OCI-LY1 (cell line): ENCODE results near the gene TTPAL.

ENCODE experiments used
- H2AFZ ChIP-seq: fragments of 200-600 bp; sonication (generic), shearing (Covaris generic); 2 replicates; pipeline ENCODE4 v1.6.0; 2014; ENCODE audit warnings: antibody characterized with exemption, mild to moderate bottlenecking, low read length
- H3F3A ChIP-seq: fragments of 200-600 bp; sonication (generic), shearing (Covaris generic); 2 replicates; pipeline ENCODE4 v1.6.0; 2014; ENCODE audit warnings: mild to moderate bottlenecking, antibody characterized with exemption, low read length, moderate library complexity; ENCODE audit not compliant: insufficient read depth
- H3K27ac ChIP-seq: fragments of 200-600 bp; sonication (generic); 2 replicates; pipeline ENCODE4 v1.5.1; 2014; ENCODE audit warnings: low read length, mixed run types, mild to moderate bottlenecking, low read depth; ENCODE audit not compliant: poor library complexity, severe bottlenecking
- H3K27me3 ChIP-seq: fragments of 200-600 bp; sonication (generic); 2 replicates; pipeline ENCODE4 v1.6.0; 2014; ENCODE audit warnings: antibody characterized with exemption, mild to moderate bottlenecking, low read length, moderate library complexity; ENCODE audit not compliant: insufficient read depth
- H3K36me3 ChIP-seq: fragments of 200-600 bp; sonication (generic); 2 replicates; pipeline ENCODE4 v1.6.1; 2014; ENCODE audit warnings: mild to moderate bottlenecking, antibody characterized with exemption, low read length, moderate library complexity, mixed read lengths; ENCODE audit not compliant: insufficient read depth
- H3K4me1 ChIP-seq: fragments of 200-600 bp; sonication (generic); 2 replicates; pipeline ENCODE4 v1.5.1; 2014; ENCODE audit warnings: mild to moderate bottlenecking, low read length, moderate library complexity; ENCODE audit not compliant: insufficient read depth, severe bottlenecking
- H3K4me2 ChIP-seq: fragments of 200-600 bp; sonication (generic), shearing (Covaris generic); 2 replicates; pipeline ENCODE4 v1.6.1; 2014; ENCODE audit warnings: low read length
- H3K4me3 ChIP-seq: fragments of 200-600 bp; sonication (generic); 2 replicates; pipeline ENCODE4 v1.5.1; 2014; ENCODE audit warnings: low read length, low read depth, mild to moderate bottlenecking, mixed read lengths; ENCODE audit not compliant: poor library complexity, severe bottlenecking
- H3K79me2 ChIP-seq: fragments of 200-600 bp; shearing (Covaris generic); 2 replicates; pipeline ENCODE4 v1.6.1; 2016; ENCODE audit warnings: mixed run types, low read length, mixed read lengths; ENCODE audit not compliant: insufficient read depth
- H3K9ac ChIP-seq: fragments of 200-600 bp; sonication (generic), shearing (Covaris generic); 2 replicates; pipeline ENCODE4 v1.6.1; 2014; ENCODE audit warnings: mild to moderate bottlenecking, low read length, mixed read lengths
- H3K9me2 ChIP-seq: fragments of 200-600 bp; sonication (generic), shearing (Covaris generic); 2 replicates; pipeline ENCODE4 v1.6.1; 2014; ENCODE audit warnings: low read depth, mild to moderate bottlenecking, low read length, mixed read lengths
- H3K9me3 ChIP-seq: fragments of 200-600 bp; shearing (Covaris generic); 2 replicates; pipeline ENCODE4 v1.6.1; 2014; ENCODE audit warnings: low read length, mixed read lengths
- H4K20me1 ChIP-seq: fragments of 200-600 bp; sonication (generic), shearing (Covaris generic); 2 replicates; pipeline ENCODE4 v1.6.0; 2016; ENCODE audit warnings: mild to moderate bottlenecking, low read length; ENCODE audit not compliant: insufficient read depth
- EZH2 ChIP-seq: fragments of 200-600 bp; sonication (generic), shearing (Covaris generic); IDR thresholded peaks from 2 replicates; pipeline ENCODE4 v1.8.0; 2017; ENCODE audit warnings: borderline replicate concordance, mixed run types, mild to moderate bottlenecking, antibody characterized with exemption, low read length, moderate library complexity, mixed read lengths
- TF ChIP-seq, protein P1 (sequence below): fragments of 200-600 bp; sonication (generic), shearing (Covaris generic); IDR thresholded peaks from 2 replicates; pipeline ENCODE4 v1.5.1; 2017; ENCODE audit warnings: mild to moderate bottlenecking, antibody characterized with exemption, low read length, moderate library complexity, mixed read lengths

TTPAL gene

DNA sequence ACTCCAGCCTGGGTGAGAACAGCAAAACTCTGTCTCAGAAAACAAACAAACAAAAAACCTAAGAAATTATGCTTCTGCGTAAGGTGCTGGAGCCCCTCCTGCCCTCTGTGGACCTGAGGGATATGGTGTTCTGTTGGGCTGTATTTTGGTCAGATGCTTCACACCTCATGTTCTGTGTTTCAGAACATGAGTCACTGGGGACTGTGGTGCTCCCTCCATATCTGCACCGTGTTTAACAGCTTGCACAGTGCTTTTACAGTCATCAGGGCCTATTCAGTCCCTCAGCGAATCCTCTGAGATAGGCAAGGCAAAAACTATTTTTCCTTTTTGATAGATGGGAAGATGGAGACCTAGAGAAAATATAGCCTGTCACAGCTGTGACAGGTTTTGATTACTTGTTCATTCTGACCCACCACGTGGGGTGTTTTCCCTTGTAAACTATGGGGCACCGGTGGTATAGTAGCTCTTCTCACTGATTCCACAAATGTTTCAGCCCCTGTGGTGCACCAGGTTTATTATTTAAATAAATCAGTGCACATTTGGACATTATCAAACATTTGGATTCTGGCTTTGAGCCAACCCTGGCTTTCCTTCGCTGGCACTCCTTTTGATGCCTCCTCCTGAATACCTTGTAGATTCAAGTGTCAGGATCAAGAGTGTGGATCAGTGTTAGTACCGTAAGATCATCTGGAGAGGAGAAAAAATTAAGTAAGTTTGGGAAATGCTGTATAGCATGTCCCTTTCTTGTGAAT is 9.6 kb downstream of the TTPAL start:
- H3K36me3 ChIP-seq, result peaks cover 96% of the 10 kb centered on the region
- peaks cover under 1% of the 10 kb centered on the region for H3K4me1 ChIP-seq
- H3K79me2 ChIP-seq, result no peaks in the 10 kb centered on the region
- no peaks in the 10 kb centered on the region for H3K9me3 ChIP-seq
- H4K20me1 ChIP-seq, result no peaks in the 10 kb centered on the region
- no peaks in the 10 kb centered on the region for H3K27me3 ChIP-seq
- no peak overlapping the region for H3K9ac ChIP-seq
- TF ChIP-seq EZH2, result no peak
- TF ChIP-seq, protein P1, sequence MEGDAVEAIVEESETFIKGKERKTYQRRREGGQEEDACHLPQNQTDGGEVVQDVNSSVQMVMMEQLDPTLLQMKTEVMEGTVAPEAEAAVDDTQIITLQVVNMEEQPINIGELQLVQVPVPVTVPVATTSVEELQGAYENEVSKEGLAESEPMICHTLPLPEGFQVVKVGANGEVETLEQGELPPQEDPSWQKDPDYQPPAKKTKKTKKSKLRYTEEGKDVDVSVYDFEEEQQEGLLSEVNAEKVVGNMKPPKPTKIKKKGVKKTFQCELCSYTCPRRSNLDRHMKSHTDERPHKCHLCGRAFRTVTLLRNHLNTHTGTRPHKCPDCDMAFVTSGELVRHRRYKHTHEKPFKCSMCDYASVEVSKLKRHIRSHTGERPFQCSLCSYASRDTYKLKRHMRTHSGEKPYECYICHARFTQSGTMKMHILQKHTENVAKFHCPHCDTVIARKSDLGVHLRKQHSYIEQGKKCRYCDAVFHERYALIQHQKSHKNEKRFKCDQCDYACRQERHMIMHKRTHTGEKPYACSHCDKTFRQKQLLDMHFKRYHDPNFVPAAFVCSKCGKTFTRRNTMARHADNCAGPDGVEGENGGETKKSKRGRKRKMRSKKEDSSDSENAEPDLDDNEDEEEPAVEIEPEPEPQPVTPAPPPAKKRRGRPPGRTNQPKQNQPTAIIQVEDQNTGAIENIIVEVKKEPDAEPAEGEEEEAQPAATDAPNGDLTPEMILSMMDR, result no peak
- H3K27ac ChIP-seq, result no peak overlapping the region
- no peak overlapping the region for H3K4me3 ChIP-seq
- H3K9me2 ChIP-seq, result no peaks in the 10 kb centered on the region
- no peak overlapping the region for H2AFZ ChIP-seq
- H3K4me2 ChIP-seq, result no peak overlapping the region
- H3F3A ChIP-seq, result no peaks in the 10 kb centered on the region

DNA sequence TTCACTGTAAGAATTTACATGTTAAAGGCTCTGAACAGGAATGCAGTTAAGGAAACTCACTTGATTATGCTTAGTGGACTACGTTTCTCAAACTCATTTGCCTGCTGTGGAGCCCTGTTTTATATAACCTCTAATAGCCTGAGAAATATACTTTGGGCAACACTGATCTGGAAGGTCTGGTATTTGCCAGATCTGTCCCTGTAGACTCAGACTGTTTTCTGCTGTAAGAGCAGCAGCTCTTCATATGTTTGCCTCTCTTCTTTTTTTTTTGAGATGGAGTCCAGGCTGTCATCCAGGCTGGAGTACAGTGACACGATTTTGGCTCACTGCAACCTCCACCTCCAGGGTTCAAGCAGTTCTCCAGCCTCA is 10.1 kb downstream of the TTPAL start:
- Histone ChIP-seq H3K4me2 (no peak overlapping the region), H4K20me1 (no peaks in the 10 kb centered on the region), H3K4me3 (no peak overlapping the region), H2AFZ (no peak overlapping the region), H3K36me3 (peaks cover 95% of the 10 kb centered on the region), H3F3A (no peaks in the 10 kb centered on the region), H3K27ac (no peak overlapping the region), H3K9me3 (no peaks in the 10 kb centered on the region), H3K79me2 (no peaks in the 10 kb centered on the region), H3K27me3 (no peaks in the 10 kb centered on the region), H3K4me1 (no peaks in the 10 kb centered on the region), H3K9me2 (no peaks in the 10 kb centered on the region), H3K9ac (no peak overlapping the region)
- TF ChIP-seq EZH2, result no peak
- TF ChIP-seq, protein P1, result no peak

DNA sequence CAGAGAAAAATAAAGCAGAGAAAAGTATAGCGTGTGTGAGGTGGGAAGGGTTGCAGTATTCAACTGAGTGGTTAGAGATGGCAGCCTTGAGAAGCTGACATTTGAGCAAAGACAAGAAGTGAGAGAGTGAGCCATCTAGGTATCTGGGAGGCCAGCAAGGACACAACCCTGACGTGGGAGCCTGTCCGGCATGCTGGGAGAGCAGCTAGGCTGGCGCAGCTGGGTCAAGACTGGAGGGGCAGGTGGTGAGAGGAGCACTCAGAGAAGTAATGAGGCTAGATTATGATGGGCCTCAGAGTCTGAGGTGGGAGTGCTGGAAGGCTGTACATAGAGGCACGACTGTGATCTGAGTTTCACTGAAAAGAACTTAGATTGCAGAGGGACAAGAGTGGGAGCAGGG is 12.9 kb downstream of the TTPAL start:
- H3K9ac ChIP-seq, result no peak overlapping the region
- H3K27ac ChIP-seq, result no peak overlapping the region
- H3F3A ChIP-seq, result no peaks in the 10 kb centered on the region
- H2AFZ ChIP-seq, result no peak overlapping the region
- TF ChIP-seq EZH2, result no peak
- TF ChIP-seq, protein P1, result no peak
- H3K4me3 ChIP-seq, result no peak overlapping the region
- no peaks in the 10 kb centered on the region for H3K9me2 ChIP-seq
- H3K79me2 ChIP-seq, result no peaks in the 10 kb centered on the region
- H3K4me2 ChIP-seq, result no peak overlapping the region
- no peaks in the 10 kb centered on the region for H3K9me3 ChIP-seq
- peaks cover 90% of the 10 kb centered on the region for H3K36me3 ChIP-seq
- no peaks in the 10 kb centered on the region for H3K27me3 ChIP-seq
- no peaks in the 10 kb centered on the region for H3K4me1 ChIP-seq
- no peaks in the 10 kb centered on the region for H4K20me1 ChIP-seq
